ENCODE measurements around the gene TMEM37.
A peak's percentile ranks its signal among the peaks of the same experiment; 100 is the strongest.
"Not testable (repeated sequence)": the region's sequence is repeated elsewhere in the genome, so short reads cannot be mapped to it uniquely, and the experiment has no call there.

Gene TMEM37

DNA sequence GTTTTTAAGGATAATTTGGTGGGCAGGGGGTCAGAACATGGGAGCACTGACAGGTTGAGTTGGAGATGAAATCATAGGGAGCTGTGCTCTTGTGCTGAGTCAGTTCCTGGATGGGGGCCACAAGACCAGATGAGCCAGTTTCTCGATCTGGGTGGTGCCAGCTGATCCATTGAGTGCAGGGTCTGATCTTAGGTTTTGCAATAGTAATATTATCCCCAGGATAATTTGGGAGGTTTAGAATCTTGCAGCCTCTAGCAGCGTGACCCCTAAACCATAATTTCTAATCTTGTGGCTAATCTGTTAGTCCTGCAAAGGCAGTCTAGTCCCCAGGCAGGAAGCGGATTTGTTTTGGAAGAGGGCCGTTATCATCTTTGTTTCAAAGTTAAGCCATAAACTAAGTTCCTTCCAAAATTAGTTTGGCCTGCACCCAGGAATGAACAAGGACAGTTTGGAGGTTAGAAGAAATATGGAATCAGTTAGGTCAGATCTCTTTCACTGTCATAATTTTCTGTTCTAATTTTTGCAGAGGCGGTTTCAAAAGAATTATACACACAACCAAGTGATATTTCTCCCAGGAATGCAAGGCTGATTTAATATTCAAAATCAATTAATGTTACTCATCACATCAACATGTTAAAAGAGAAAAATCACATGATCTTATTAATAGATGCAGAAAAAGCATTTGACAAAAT is 41.9 kb upstream of the TMEM37 start:
- TF ChIP-seq CTCF (IDR thresholded peaks at IDR 0.05; ENCODE audit: unreplicated experiment in 3 of 3): no peak
- H3K4me1 Mint-ChIP-seq: peaks cover 34% of the 10 kb centered on the region
- H3K4me3 Mint-ChIP-seq: no peak overlapping the region
- no peaks in the 10 kb centered on the region for H3K9me3 Mint-ChIP-seq
- no peaks in the 10 kb centered on the region for H3K27me3 Mint-ChIP-seq (ENCODE audit: low read depth)
- H3K36me3 Mint-ChIP-seq (ENCODE audit: low read depth): no peaks in the 10 kb centered on the region
- peak overlapping the region; percentile 92 to 94 (median 94) for H3K27ac Mint-ChIP-seq

GRCh38 chr2:119393971-119394748 is 37.5 kb upstream of the TMEM37 start:
- H3K4me3 Mint-ChIP-seq: no peak overlapping the region
- peaks cover 13% of the 10 kb centered on the region for H3K4me1 Mint-ChIP-seq
- peaks cover 6% of the 10 kb centered on the region for H3K27me3 Mint-ChIP-seq (ENCODE audit: low read depth)
- H3K36me3 Mint-ChIP-seq (ENCODE audit: low read depth): no peaks in the 10 kb centered on the region
- no peak overlapping the region for H3K27ac Mint-ChIP-seq
- H3K9me3 Mint-ChIP-seq: no peaks in the 10 kb centered on the region
- TF ChIP-seq CTCF (IDR thresholded peaks at IDR 0.05; ENCODE audit: unreplicated experiment in 3 of 3): no peak

GRCh38 chr2:119397196-119397595 is 34.5 kb upstream of the TMEM37 start:
- peaks cover 13% of the 10 kb centered on the region for H3K27me3 Mint-ChIP-seq (ENCODE audit: low read depth)
- no peak overlapping the region for H3K4me3 Mint-ChIP-seq
- H3K27ac Mint-ChIP-seq: no peak overlapping the region
- H3K9me3 Mint-ChIP-seq: no peaks in the 10 kb centered on the region
- H3K4me1 Mint-ChIP-seq: no peaks in the 10 kb centered on the region
- no peak for TF ChIP-seq CTCF (IDR thresholded peaks at IDR 0.05; ENCODE audit: unreplicated experiment in 3 of 3)
- H3K36me3 Mint-ChIP-seq (ENCODE audit: low read depth): no peaks in the 10 kb centered on the region

DNA sequence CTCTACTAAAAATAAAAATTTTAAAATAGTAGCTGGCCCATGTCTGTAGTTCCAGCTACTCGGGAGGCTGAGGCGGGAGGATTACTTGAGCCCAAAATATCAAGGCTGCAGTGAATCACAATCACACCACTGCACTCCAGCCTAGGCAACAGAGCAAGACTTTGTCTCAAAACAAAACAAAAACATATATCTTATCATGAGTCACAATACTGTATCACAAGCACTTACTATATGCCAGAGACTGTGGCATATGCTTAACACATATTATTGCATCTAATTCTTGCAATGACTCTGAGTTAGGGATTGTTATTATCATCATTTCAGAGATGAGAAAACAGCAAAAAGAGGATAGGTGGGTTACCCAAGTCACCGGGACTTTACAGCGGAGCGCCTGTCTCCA is 29.5 kb upstream of the TMEM37 start:
- no peak overlapping the region for H3K4me3 Mint-ChIP-seq
- peaks cover 11% of the 10 kb centered on the region for H3K27me3 Mint-ChIP-seq (ENCODE audit: low read depth)
- H3K27ac Mint-ChIP-seq: no peak overlapping the region
- H3K36me3 Mint-ChIP-seq (ENCODE audit: low read depth): no peaks in the 10 kb centered on the region
- H3K9me3 Mint-ChIP-seq: no peaks in the 10 kb centered on the region
- TF ChIP-seq CTCF (IDR thresholded peaks at IDR 0.05; ENCODE audit: unreplicated experiment in 3 of 3): no peak
- no peaks in the 10 kb centered on the region for H3K4me1 Mint-ChIP-seq

DNA sequence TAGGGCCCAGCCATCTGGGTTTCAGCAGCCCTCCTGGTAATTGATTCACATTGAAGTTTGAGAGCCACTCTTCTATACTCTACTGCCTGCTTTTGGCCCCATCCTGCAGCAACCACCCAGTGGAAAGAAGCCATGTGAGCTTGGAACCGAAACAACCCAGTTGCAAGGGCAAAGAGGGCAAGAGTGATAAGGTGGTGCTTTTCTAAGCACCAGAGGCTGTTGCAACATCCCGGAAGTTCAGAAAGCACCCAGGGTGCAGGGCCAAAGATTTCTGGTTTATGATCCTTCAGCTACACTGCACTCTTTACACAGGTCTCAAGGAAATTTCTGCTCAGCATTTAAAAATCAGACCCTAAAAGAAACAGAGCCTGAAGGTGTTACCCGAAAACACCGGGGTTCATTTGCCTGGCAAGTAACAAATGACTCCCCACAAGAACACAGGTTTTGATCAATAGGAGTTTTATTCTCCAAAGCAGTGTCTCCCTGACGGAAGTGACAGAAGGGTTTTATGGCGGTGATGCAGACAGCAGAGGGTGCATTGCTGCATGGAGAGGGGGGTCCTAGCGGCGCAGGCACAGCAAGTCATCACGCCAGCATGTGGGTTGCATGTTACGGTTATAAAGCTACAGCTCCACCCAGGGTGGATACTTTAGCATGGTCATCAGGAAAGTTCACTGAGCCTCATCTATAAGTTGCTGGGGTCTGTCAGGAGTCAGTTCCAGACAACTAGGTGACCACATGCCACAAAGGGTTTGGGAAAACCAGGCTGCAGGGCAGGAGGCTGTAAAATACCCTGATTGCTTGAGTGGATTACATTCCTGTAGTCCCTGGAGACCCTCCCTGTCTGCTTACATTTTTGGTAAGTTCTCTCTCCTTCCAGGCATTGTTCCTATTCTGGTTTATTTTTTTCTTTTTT is 28.8 kb upstream of the TMEM37 start:
- no peaks in the 10 kb centered on the region for H3K36me3 Mint-ChIP-seq (ENCODE audit: low read depth)
- H3K27ac Mint-ChIP-seq: no peak overlapping the region
- no peak for TF ChIP-seq CTCF (IDR thresholded peaks at IDR 0.05; ENCODE audit: unreplicated experiment in 3 of 3)
- H3K27me3 Mint-ChIP-seq (ENCODE audit: low read depth): peaks cover 15% of the 10 kb centered on the region
- H3K4me3 Mint-ChIP-seq: no peak overlapping the region
- peaks cover 3% of the 10 kb centered on the region for H3K4me1 Mint-ChIP-seq
- H3K9me3 Mint-ChIP-seq: no peaks in the 10 kb centered on the region

DNA sequence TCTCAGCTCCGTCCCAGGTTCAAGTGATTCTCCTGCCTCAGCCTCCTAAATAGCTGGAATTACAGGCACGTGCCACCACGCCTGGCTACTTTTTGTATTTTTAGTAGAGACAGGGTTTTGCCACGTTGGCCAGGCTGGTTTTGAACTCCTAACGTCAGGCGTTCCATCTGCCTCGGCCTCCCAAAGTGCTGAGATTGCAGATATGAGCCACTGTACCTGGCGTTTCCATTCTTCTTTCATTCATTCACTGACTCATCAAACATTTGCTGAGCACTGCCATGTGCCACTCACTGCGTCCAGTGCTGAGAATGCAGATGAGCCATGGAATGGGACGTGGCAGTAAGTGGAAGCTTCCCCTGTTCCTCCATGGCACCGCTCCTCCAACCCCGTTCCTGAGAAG is 28.0 kb upstream of the TMEM37 start:
- H3K27ac Mint-ChIP-seq, H3K9me3 Mint-ChIP-seq: not testable (repeated sequence)
- peaks cover 12% of the 10 kb centered on the region for H3K27me3 Mint-ChIP-seq (ENCODE audit: low read depth)

More for the DNA sequence above, 28.0 kb upstream of the TMEM37 start:
- H3K4me1 Mint-ChIP-seq; H3K36me3 Mint-ChIP-seq (ENCODE audit: low read depth); H3K4me3 Mint-ChIP-seq: not testable (repeated sequence)
